NCI-H446 treated with DMSO at 0.1 percent for 48 hours (cell line): ENCODE data around the gene CX3CR1.
"Not testable (repeated sequence)": the region's sequence is repeated elsewhere in the genome, so short reads cannot be mapped to it uniquely, and the experiment has no call there.

Experiments
- DNase-seq: peaks from one replicate; lab custom pipeline; 2025; lab: John Stamatoyannopoulos, UW

The CX3CR1 gene

GRCh38 chr3:39267631-39268548 lies 11.9 kb downstream of the CX3CR1 start:
- no peak for DNase-seq

GRCh38 chr3:39264053-39264452 lies 15.8 kb downstream of the CX3CR1 start:
- DNase-seq, result no peak

- no peak for DNase-seq
These were observed 16.3 kb downstream of the CX3CR1 start for GRCh38 chr3:39263576-39263975.

DNA sequence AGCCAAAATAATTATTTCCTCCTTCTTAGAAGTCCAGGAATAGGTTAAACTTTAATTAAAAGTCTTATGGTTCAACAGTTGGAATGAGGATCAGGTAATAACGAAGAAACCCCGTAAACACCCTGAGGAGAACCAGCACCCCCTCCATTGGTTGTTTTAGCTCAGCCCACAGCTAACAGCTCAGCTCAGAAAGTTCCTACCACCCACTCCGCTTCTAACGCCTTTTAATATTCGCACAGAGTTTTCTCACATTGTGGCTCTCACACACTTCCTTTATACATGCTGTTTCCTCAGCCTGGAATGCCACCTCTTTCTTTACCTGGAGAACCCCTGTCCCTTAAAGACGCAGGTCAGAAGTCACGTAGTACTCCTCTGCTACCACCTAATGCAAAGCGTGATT lies 17.0 kb downstream of the CX3CR1 start:
- no peak for DNase-seq

DNA sequence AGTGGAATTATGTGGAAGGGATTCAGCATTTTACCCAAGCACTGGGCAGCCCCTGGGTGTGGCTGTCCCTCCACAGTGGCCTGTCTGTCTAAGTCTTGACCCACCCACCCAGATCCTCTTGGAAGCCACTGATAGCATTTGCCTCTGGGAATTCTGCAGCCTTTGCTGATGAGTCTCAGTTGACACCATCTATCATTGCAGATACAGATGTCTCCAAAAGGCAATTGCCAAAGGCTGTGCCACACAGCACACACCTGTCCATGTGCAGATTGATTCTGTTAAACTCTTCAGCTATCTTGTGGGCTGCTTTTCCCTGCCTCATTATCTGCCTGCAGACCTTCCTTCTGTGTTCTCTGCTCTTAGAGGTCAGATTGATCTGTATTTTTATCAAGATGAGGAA lies 18.1 kb downstream of the CX3CR1 start:
- no peak for DNase-seq

DNA sequence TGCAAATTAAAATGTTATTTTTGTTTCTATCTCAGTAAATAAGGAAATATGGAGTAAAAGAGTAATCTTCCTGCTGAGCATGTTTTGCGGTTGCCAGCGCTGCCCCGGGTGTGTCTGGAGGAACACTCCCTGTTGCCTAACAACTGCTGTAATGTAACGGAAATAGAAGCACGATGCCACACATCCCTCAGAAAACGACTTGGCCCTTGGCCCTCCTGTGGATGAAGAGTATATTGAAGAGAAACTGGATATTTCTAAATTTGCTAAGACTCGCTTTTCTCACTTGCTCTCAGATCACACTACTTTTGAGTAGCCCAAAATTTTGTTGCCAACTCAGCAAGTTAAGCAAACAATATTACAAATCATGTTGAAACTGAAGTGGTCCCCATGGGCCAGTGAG lies 18.9 kb downstream of the CX3CR1 start:
- DNase-seq, result no peak

DNA sequence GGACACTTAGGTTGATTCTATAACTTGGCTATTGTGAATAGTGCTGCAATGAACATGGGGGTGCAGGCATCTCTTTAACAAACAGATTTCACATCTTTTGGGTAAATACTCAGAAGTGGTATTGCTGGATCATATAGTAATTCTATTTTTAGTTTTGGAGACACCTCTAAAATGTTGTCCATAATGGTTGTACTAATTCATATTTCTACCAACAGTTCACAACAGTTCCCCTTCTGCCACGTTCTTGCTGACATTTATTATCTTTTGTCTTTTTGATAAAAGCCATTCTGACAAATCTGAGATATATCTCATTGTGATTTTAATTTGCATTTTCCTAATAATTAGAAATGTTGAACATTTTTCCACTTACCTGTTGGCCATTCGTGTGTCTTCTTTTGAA lies 19.5 kb downstream of the CX3CR1 start:
- DNase-seq, result no peak

DNA sequence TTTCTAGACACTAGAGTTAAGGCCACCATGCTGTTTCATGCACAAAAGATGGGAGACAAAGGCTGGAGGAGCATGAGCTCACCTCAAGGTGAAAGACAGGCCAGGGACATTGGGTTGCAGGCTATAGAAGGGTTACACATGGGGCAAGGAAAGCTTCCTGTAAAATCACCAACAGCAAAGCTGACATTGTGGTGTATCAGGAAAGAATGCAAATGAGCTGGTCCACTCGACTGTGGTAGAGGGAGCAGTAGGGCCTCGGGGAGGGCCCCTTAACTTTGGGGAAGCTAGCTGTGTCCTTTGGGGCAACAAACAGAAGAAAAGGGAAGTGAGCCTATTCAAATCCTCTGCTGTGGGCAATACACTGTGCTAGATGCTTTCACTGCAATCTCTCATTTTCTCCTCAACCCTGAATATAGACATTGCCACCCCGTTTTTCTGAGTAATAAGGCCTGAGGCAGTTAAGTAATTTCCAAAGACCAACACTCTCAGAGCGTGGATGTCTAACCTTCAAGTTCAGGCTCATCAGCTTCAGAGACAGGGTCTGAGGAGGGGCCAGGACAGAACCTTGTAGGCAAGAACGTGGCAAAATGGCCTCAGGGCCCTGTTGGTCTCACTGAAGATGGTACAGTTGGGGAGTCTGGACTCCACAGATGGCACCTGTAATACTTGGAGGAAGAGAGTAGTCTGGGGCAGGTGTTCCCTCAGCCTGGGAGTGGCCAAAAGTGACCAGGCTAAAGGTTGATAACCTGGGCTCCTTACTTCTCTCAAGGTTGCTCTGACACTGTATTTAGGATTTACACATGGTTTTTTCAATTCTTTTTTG lies 24.1 kb downstream of the CX3CR1 start:
- no peak for DNase-seq

DNA sequence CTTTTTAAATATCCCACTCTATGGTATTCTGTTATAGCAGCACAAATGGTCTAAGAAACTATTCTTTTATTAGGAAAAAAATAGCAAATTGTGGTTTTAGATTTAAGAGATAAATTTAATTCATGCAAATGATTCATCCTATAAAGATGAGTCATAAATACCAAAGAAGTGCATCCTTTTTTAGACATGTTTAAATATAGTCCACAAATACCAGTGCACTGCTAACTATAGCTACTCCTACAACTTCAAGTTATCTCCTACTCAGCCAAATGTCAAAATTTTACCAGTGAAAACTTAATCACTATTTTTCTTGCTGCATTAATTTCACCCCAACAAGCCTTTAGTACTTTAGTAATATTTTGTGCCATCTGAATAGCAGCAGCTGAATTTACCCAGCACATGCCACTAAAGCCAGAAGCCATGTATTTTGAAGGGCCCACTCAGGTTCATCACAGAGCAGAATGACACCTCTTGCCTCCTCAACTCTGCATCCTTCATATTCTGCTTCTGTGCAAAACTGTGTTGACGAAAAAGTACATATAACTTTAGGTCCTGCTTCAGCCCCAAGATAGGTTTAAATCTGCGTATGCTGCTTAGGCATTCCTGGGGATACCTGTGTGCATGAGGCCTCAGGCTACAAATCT lies 24.9 kb downstream of the CX3CR1 start:
- DNase-seq, result no peak

GRCh38 chr3:39251576-39251975 lies 28.3 kb downstream of the CX3CR1 start:
- DNase-seq, result no peak

DNA sequence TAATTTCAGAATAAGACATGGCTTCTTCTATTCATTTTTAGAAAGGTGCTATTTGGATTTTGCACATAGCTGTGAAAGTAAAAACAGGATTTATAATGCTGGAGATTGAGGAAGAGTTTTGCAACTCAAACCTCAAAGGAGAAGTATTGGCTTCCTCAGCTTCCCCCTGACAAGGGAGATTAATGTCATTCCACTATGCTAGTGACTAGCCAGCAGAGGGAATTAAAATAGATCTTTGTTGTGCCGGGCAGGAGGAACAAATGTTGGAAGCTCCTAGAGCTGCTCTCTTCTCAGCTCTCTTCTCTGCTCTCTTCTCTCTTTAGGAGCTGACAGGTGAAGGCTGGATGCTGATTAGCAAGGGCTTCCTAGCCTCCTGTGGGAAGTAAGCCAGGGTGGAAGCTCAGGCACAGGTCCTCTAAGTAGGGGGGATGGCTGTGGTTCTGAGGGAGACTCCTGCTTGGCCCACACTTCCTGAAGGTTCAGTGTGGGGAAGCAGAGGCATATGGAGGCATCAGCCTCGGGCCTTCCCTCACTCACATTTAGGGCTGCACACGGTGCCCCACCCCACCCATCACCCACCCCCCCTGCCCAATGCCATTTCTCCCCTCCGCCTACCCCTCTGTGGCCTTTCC lies 29.6 kb downstream of the CX3CR1 start:
- no peak for DNase-seq

GRCh38 chr3:39249453-39250115 lies 30.3 kb downstream of the CX3CR1 start:
- no peak for DNase-seq

DNA sequence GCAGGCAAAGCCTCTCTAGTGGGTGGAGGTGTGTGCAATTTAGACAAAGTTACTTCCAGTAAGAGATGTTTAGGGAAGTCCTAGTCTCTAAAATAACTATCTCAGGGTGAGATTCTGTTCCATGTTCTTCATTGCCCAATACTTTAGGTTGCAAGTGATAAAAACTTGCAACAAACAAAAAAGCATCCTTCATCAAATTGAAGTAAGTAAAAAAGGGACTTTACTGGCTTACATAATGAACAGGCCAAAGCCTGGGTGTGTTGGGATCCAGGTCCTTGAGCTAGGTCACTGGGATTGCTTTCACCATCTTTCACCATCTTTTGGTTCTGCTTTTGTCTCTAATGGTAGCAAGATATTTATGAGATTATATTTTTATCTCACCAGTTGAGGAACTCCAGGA lies 38.3 kb downstream of the CX3CR1 start:
- DNase-seq, result no peak

DNA sequence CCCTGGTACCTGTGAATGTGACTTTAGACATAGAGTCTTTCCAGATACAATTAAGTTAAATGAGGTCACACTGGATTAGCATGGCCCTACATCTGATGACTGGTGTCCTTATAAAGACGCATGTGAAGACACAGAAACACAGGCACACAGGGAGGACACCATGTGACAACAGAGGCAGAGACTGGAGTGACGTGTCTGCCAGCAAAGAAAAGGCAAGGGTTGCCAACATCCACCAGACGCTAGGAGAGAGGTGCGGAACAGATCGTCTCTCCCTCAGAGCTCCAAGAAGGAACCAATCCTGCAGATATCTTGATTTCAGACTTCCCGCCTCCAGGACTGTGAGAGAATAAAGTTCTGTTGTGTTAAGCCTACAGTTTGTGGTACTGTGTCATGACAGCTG lies 42.8 kb downstream of the CX3CR1 start:
- no peak for DNase-seq

- no peak for DNase-seq
These were observed 45.2 kb downstream of the CX3CR1 start for GRCh38 chr3:39234651-39235050.

DNA sequence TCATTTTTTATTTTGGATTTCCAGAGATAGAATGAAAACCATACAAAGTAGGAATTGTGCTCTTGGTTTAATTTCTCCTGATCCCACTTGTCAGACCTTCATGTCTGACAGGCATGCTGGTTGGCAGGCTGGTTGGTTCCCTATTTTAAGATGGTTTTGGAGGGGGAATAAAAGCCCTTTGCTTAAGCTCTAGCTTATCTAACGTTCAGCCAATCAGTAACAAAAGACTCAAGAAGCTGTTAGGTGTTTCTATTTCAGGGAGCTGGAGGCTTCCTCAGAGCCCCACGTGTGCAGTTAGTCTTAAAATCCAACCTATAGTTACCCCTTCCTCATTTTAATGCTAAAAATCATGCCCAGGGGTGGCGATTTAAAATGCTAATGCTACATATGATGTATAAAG lies 47.0 kb downstream of the CX3CR1 start:
- no peak for DNase-seq

DNA sequence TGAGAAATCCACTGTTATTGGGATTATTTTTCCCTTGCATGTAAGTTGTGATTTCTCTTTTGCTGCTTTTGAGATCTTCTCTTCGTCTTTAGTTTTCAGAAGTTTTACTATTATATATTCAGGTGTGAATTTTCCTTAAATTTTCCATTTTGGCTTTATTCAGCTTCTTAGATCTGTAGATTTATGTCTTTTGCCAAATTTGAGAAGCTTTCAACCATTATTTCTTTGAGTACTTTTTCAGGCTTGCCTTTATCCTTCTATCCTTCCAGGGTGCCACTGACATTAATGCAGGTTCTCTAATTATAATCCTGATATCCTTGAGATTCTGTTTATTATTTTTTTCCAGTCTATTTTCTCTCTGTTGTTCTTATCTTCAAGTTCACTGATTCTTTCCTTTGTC lies 49.4 kb downstream of the CX3CR1 start:
- DNase-seq, result no peak

DNA sequence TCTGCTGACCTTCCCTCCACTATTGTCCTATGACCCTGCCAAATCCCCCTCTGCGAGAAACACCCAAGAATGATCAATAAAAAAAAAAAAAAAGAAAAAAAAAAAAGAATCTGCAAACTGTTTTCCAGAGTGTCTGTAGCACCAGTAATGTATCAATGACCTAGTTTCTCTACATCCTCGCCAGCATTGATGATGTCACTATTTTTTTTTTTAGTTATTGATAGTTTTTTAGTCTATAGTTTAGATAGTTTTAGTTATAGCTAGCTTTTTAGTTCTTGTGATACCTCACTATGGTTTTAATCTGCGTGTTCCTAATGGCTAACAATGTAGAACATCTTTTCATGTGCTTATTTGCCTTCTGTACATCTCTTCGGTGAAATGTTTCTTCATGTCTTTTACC lies 51.3 kb downstream of the CX3CR1 start:
- DNase-seq, result no peak

GRCh38 chr3:39227596-39227995 lies 52.2 kb downstream of the CX3CR1 start:
- not testable (repeated sequence) for DNase-seq

DNA sequence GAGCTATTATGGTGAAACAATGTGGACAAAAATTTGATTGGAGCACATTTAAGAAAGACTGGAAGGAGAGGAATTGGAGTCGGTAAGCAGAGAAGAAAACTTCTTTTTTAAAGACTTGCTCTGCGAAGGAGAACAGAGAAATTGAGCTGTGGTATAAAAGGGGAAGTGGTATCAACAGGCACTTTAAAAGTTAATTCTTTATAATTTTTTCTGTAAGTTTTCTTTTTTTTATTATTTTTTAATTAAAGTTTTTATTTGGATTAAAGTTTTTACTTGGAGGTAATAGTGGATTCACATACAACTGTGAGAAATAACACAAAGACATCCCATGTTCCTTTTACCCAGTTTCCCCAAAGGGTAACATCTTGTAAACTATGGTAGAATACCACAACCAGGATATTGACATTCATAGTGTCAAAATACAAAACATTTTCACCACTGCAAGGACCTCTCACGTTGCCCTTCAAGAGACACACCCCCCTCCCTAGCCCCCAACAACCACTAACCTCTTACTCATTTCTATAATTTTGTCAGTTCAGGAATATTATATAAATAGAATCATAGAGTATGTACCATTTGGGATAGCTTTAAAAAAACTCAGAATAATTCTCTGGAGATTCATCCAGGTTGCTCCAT lies 53.6 kb downstream of the CX3CR1 start:
- DNase-seq, result no peak

- no peak for DNase-seq
These were observed 55.5 kb downstream of the CX3CR1 start for GRCh38 chr3:39224288-39224687.
